RWPE2 (cell line): ENCODE results near the gene EPM2A.

ENCODE experiments used
- ATAC-seq: fragments of 200-7000 bp; cut with Tn5 transposase; 3 replicates; pipeline ENCODE4 v1.9.1; 2021; ENCODE audit warnings: low read depth
- DNase-seq: peaks from one replicate; pipeline ENCODE4 v3.0.0-alpha.2; 2020; ENCODE audit warnings: low spot score
- H3K27ac ChIP-seq: fragments of 450-650 bp; 2 replicates; pipeline ENCODE4 v1.5.1; 2017; ENCODE audit warnings: mild to moderate bottlenecking; ENCODE audit not compliant: poor library complexity, severe bottlenecking
- H3K27me3 ChIP-seq: fragments of 250-450 bp; sonication (Bioruptor Pico); 2 replicates; pipeline ENCODE4 v1.5.1; 2021; ENCODE audit warnings: mild to moderate bottlenecking, moderate library complexity; ENCODE audit not compliant: insufficient read depth, poor library complexity, severe bottlenecking
- H3K36me3 ChIP-seq: fragments of 250-450 bp; sonication (Bioruptor Pico); 2 replicates; pipeline ENCODE4 v1.5.1; 2020; ENCODE audit warnings: low read depth, mild to moderate bottlenecking, moderate library complexity
- H3K4me1 ChIP-seq: fragments of 250-450 bp; sonication (Bioruptor Pico); 2 replicates; pipeline ENCODE4 v1.5.1; 2021; ENCODE audit warnings: mild to moderate bottlenecking, moderate library complexity; ENCODE audit not compliant: insufficient read depth, poor library complexity, severe bottlenecking
- H3K4me3 ChIP-seq: fragments of 250-450 bp; sonication (Bioruptor Pico); 2 replicates; pipeline ENCODE4 v1.5.1; 2021; ENCODE audit warnings: mild to moderate bottlenecking, moderate library complexity; ENCODE audit not compliant: severe bottlenecking
- H3K9me3 ChIP-seq: fragments of 250-450 bp; sonication (Bioruptor Pico); 2 replicates; pipeline ENCODE4 v1.5.1; 2021; ENCODE audit warnings: mild to moderate bottlenecking, moderate library complexity; ENCODE audit not compliant: severe bottlenecking
- CTCF ChIP-seq: fragments of 450-650 bp; IDR thresholded peaks from one replicate; pipeline ENCODE4 v1.5.1; 2017; ENCODE audit warnings: mild to moderate bottlenecking, moderate library complexity; ENCODE audit not compliant: poor library complexity, severe bottlenecking

Gene EPM2A

GRCh38 chr6:145632971-145633370 is 102.3 kb downstream of the EPM2A start:
- H3K27me3 ChIP-seq, result no peaks in the 10 kb centered on the region

DNA sequence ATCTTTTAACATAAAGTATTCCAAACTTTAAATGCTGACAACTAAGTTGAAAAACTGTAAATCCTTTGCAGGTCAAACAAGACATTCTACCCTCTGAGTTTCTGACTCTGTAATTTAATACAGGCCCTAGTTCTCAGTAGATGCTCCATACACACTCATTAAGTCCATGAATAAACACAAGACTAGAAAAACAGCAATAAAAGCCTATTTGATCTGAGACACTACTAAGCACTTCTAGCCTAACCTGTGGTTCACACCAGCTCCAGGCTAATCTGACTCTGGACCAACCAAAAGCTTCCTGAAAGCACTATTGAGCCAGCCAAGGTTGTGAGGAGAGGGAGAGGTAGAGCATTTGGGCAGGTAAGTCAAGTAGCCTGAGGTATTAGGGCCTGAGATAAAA is 103.9 kb downstream of the EPM2A start:
- Histone ChIP-seq H3K27me3 (no peaks in the 10 kb centered on the region), H3K36me3 (no peaks in the 10 kb centered on the region), H3K4me1 (no peaks in the 10 kb centered on the region), H3K4me3 (no peak overlapping the region), H3K27ac (no peak overlapping the region), H3K9me3 (no peaks in the 10 kb centered on the region)
- ATAC-seq (no peak), DNase-seq (no peak)
- no peak for TF ChIP-seq CTCF

More at GRCh38 chr6:145632971-145633370, 102.3 kb downstream of the EPM2A start:
- Histone ChIP-seq H3K27ac (no peak overlapping the region), H3K4me1 (no peaks in the 10 kb centered on the region), H3K9me3 (no peaks in the 10 kb centered on the region), H3K36me3 (no peaks in the 10 kb centered on the region; the same call in 1 of the 2 replicates), H3K4me3 (no peak overlapping the region)
- no peak for TF ChIP-seq CTCF
- DNase-seq (no peak), ATAC-seq (no peak)

DNA sequence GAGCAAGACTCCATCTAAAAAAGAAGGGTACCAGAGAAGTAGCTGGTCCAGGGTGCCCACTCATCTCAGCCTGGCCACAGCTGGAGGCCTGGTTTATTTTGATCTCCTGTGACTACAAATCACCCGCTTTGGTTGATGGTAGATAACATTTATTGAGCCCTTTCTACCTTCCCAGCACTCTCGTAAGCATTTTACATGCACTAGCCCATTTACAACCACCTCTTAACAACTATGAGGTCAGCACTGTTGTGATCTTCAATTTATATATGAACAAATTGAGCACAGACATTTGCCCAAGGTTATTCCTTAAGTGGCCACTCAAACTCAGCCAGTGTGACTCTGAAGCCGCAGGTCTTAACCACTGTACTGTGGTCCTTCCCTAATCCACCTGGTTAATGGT is 104.7 kb downstream of the EPM2A start:
- DNase-seq, result no peak

DNA sequence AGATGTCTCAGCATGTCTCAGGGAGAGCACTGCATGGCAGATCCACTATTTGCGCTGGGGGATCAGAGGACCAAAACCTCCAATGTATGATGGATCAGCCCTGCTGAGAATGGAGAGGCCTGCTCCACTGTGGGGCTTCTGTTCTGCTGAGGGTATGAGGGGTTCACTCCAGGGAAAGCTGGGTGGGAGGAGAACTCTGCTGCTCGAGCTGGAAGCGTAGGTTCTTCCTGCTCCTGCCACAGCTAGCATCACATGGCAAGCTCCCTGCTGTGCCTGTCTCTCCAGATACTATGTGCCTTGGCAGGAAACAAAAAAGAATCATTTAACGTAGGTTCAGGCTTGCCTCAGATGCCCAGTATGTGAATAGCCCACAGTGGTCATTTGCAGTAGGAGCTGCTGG is 105.8 kb downstream of the EPM2A start:
- TF ChIP-seq CTCF, result no peak
- Histone ChIP-seq H3K27ac (no peak overlapping the region), H3K36me3 (no peaks in the 10 kb centered on the region), H3K4me1 (no peaks in the 10 kb centered on the region), H3K4me3 (no peak overlapping the region), H3K27me3 (no peaks in the 10 kb centered on the region), H3K9me3 (no peaks in the 10 kb centered on the region)
- DNase-seq (no peak), ATAC-seq (no peak)

More for the DNA sequence above, 104.7 kb downstream of the EPM2A start:
- no peaks in the 10 kb centered on the region for H3K27me3 ChIP-seq
- no peaks in the 10 kb centered on the region for H3K9me3 ChIP-seq
- no peaks in the 10 kb centered on the region for H3K36me3 ChIP-seq
- no peak overlapping the region for H3K4me3 ChIP-seq
- H3K4me1 ChIP-seq, result no peaks in the 10 kb centered on the region
- no peak overlapping the region for H3K27ac ChIP-seq
- no peak for ATAC-seq
- no peak for TF ChIP-seq CTCF

GRCh38 chr6:145627451-145627850 is 107.9 kb downstream of the EPM2A start:
- no peaks in the 10 kb centered on the region for H3K4me1 ChIP-seq
- no peak for TF ChIP-seq CTCF
- H3K4me3 ChIP-seq, result no peak overlapping the region
- H3K9me3 ChIP-seq, result no peaks in the 10 kb centered on the region
- DNase-seq (no peak), ATAC-seq (no peak)
- H3K27ac ChIP-seq, result no peak overlapping the region
- no peaks in the 10 kb centered on the region for H3K27me3 ChIP-seq
- H3K36me3 ChIP-seq, result no peaks in the 10 kb centered on the region
